D721Med (cell line): ENCODE data around the gene CAPZB.

ENCODE experiments used
- DNase-seq: peaks from one replicate; pipeline ENCODE4 v3.0.0; 2011; ENCODE audit warnings: low spot score; ENCODE audit not compliant: insufficient read length
- FAIRE-seq: peaks from 2 replicates; lab custom pipeline; 2011; peaks lifted over from hg19 to GRCh38; lab: Jason Lieb, UNC
- TF ChIP-seq, protein P1 (sequence below): IDR thresholded peaks from 2 replicates; pipeline ENCODE4 v1.5.1; 2012; ENCODE audit warnings: mild to moderate bottlenecking, control low read depth; ENCODE audit not compliant: insufficient read depth; ENCODE audit errors: missing control alignments

CAPZB gene

DNA sequence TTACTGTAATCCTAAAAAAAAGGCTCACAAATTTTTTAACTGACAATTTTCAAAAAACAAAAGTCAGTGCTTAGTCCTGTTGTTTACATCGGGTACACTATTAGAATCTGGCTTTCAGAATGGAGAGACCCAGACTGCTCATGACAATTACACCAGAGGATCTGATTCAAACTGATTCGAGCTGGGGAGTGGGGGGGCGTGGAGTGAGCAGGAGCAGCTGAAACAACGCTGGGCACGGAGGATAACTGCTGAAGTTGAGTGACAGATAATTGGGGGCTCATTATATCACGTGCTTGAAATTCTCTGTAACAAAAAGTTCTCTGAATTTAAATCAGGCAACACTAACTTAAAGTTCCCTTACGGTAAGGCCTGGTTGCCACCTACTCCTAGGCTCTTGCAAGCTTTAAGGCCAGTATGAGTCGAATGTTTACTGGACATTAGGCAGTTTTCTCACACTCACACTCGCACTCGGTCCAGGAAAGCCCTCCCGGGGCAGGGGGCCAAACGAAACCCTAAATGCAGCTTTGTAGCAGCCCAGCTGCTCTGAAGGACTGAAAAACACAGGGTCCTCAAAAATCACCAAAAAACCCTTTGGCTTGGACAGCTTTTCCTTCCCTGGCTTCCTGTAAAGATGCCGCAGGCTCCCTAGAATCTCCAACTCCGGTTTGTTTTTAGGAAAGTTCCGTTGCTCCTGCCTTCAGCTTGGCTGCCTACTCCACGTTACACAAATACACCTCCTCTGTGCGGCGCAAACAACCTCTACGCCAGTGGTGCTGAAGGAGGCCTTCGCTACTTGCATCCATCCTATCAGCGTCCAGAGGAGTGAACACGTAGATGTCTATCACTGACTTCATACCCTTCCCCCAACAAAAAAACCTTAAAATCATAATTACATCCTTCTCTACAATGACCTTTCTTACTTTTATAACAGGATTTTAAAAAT lies 42.9 kb downstream of the CAPZB start:
- TF ChIP-seq, protein P1, sequence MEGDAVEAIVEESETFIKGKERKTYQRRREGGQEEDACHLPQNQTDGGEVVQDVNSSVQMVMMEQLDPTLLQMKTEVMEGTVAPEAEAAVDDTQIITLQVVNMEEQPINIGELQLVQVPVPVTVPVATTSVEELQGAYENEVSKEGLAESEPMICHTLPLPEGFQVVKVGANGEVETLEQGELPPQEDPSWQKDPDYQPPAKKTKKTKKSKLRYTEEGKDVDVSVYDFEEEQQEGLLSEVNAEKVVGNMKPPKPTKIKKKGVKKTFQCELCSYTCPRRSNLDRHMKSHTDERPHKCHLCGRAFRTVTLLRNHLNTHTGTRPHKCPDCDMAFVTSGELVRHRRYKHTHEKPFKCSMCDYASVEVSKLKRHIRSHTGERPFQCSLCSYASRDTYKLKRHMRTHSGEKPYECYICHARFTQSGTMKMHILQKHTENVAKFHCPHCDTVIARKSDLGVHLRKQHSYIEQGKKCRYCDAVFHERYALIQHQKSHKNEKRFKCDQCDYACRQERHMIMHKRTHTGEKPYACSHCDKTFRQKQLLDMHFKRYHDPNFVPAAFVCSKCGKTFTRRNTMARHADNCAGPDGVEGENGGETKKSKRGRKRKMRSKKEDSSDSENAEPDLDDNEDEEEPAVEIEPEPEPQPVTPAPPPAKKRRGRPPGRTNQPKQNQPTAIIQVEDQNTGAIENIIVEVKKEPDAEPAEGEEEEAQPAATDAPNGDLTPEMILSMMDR, result no peak
- FAIRE-seq (no peak), DNase-seq (no peak)

DNA sequence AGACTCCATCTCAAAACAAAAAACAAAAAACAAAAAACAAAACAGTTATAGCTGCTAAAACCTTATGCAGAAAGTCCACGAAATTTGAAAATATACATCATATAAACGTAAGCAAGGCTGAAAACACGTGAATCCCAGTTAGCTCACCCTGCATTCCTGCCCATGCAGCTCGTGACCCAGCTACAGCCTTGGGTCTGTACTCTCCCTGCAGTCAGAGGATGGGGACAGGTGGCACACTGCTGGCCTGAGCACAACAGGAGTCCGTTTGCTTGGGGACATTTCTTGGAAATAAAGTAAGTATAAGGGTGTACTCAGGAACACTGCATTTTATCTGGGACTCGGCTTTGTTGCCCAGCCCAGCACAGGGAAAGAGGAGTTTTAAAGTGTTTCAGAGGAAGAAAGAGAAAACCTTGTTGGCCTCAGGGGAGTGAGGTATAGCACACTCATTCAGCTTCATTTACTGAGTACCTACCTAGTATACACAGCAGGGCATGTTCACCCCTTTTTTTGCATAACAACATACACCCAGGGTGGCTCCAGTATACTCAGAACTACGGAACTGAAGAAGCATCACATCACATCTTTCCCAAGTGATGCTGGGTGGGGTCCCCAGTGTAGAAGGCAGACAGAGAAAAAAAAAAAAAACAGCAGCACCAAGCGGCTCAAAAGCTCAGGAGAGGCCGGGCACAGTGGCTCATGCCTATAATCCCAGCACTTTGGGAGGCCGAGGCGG lies 44.1 kb downstream of the CAPZB start:
- DNase-seq (no peak), FAIRE-seq (no peak)
- TF ChIP-seq, protein P1, result no peak

DNA sequence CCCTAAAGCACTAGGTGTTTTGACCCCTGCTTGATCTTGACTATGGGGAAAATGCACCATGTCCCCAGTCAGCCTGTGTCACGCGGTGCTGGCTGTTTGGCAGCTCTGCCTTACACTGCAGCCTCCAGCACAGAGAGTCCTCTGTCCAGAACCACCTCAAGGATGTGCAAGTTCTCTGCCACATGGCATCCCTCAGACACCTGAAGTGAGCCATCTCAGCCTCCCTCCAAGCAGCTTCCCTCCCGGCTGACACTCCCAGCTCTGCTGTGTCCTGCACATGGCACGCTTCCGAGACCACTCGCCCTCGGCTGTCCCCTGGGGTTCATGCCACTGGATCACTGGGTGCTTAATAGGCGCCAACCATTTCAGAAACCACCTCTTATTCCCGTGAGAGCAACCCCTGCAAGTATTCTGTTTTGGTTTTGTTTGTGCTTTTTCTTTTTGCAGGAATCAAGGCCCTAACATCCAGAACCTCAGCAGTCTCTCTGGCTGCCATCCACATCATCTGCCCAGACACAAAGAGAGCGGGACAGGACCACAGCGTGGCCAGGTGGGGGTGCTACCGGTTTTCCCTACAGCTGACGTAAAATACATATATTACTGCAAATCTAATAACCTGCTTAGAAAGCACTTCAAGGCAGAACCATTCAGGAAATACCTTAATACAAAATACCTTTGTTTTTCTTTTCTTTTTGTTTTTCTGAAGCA lies 45.7 kb downstream of the CAPZB start:
- no peak for FAIRE-seq
- TF ChIP-seq, protein P1, result no peak
- no peak for DNase-seq

DNA sequence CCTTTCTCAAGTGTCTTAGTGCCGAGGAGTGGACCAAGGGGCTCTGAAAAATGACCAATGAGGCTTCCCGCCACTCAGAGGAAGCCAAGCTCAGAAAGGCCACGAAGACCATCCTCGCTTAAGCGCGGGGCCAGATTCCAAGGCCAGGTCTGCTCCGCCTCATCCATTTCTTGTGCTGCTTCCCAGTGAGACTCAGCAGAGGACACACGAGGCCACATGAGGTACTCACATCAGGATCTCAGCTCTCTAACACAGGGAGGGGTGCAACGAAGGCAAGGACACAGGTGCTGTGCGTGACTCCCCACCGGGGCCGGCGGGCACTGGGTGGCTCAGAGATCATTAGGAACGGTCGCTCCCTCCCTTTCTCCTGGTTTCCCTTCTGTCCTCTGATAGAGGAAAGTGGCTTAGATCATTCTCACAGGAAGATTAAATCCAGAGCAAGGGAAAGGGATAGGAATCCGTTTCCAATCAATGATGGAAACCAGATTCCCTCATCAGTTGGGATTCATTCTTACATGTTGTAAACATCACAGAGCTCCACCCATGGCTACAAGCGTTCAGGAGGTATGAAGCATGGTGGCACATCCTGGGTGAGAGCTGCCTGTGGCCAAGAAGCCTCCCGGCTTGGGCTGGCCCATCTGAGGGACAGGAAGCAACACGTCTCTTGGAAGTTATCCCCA lies 46.7 kb downstream of the CAPZB start:
- FAIRE-seq (no peak), DNase-seq (no peak)
- TF ChIP-seq, protein P1, result no peak

DNA sequence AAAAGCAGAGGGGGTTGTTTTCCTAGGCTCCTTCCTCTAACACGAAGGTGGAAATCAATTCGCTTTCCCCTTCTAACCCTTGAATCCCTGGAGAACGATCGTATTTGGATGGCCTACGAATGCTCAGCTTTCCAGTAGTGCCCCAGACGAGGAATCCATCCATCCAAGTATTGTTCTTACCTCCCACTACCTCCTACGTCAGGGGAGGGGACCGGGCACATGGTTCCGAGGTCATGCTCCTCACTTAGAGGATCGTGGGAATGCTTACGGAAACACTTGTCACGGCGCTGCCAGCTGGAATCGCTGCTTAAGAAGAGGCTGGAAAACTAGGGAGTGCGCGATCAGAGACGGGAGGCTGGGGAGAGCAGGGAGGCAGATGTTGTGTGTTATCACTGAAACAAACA lies 47.4 kb downstream of the CAPZB start:
- FAIRE-seq (no peak), DNase-seq (no peak)
- TF ChIP-seq, protein P1, result no peak

DNA sequence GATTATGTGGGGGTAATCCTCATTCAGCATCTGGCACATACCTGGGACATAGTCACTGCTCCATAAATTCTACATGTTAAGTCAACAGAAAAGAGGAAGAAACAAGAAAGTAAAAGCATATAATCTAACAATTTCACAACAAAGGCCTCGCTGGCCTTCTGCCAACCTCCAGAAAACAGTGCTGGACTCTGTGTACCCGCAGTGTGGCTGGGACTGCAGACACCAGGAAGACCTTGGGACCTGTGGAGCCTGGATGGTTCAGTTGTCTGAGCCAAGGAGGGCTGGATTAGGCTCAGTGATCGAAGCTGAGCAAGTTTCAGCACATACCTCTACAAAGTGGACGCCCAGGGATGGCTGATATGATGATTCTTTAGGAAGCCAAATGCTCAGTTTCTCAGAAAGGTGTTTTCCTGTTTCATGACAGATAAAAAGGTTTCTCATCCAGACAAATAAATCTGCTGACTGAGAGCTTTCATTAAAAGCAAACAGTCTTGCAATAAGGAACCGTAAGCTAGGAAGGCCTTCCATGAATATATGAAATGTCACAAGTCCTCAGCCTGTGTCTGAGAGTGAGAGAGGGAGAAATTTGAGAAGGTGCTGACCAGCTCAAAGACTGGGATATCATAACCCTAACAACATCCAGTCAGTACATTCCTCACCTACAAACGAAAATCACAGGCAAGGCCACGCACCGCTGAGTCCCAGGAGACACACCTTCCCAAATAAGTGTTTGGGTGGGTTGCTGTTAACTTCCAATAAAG lies 48.4 kb downstream of the CAPZB start:
- FAIRE-seq (no peak), DNase-seq (no peak)
- TF ChIP-seq, protein P1, result no peak
